Measurements from ENCODE around the gene ATG10.

The ATG10 gene

DNA sequence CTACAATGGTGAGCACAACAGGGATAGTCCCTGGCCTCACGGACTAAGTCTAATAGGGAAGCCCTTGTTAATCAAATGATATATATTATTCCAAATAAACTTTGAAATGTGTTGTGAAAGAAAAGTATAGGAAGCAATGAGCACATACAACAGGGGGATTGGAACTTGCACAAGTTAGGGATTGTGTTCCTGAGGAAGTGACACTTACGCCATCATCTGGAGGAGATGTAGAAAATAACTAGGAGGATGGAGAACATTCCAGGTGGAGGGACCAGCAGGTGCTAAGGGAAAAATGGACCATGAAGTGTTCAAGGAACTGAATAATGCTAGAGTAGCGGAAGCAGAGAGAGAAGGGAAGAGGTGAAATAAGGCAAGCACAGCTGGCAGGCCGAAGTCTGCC, 325.1 kb downstream of the ATG10 start:
- no peak for DNase-seq (ENCODE audit: low read depth)
- TF ChIP-seq, protein P1, sequence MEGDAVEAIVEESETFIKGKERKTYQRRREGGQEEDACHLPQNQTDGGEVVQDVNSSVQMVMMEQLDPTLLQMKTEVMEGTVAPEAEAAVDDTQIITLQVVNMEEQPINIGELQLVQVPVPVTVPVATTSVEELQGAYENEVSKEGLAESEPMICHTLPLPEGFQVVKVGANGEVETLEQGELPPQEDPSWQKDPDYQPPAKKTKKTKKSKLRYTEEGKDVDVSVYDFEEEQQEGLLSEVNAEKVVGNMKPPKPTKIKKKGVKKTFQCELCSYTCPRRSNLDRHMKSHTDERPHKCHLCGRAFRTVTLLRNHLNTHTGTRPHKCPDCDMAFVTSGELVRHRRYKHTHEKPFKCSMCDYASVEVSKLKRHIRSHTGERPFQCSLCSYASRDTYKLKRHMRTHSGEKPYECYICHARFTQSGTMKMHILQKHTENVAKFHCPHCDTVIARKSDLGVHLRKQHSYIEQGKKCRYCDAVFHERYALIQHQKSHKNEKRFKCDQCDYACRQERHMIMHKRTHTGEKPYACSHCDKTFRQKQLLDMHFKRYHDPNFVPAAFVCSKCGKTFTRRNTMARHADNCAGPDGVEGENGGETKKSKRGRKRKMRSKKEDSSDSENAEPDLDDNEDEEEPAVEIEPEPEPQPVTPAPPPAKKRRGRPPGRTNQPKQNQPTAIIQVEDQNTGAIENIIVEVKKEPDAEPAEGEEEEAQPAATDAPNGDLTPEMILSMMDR (IDR thresholded peaks at IDR 0.05; ENCODE audit: low read length, missing control alignments) = no peak
- H3K4me3 ChIP-seq (replicated peaks; ENCODE audit: low read depth, low read length) = no peak overlapping the region

DNA sequence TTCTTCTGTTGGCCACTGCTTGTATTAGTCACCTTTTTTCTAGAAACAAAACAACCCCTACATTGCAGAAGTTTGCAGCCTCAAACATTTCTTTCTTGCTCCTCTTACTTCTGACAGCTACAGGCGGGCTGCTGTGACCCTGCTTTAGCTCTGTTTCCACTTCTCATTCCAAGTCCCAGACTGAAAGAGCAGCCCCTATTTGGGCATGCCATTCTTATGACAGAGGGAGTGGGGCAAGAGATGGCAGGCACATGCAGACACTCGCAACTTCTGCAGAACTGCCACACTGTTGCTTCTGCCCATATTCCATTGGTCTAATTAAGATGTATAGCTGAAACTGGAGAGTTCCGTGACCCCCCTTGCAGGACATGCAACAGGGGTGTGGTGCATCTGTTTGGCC, 325.9 kb downstream of the ATG10 start:
- TF ChIP-seq, protein P1 (IDR thresholded peaks at IDR 0.05; ENCODE audit: low read length, missing control alignments) = no peak
- DNase-seq (ENCODE audit: low read depth) = no peak
- H3K4me3 ChIP-seq (replicated peaks; ENCODE audit: low read depth, low read length) = no peak overlapping the region

DNA sequence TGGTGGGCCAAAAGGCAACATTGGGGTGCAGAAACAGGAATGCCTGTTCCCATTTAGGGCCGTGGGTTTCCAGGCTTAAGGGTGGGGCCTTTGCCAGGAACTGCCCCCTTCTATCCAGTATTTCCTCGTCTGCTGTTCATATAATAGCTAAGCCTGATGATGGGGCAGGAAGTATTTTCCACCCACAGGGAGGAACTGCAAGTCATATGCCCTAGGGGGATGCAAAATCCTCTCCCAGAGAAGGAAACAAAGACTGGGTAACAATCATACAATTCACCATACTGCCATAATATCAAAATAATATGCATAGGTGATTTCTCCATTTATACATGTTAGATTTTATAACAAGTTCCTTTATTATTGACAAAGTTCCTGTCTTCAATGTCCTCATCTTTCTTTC, 326.8 kb downstream of the ATG10 start:
- DNase-seq (ENCODE audit: low read depth) = no peak
- no peak overlapping the region for H3K4me3 ChIP-seq (replicated peaks; ENCODE audit: low read depth, low read length)
- TF ChIP-seq, protein P1 (IDR thresholded peaks at IDR 0.05; ENCODE audit: low read length, missing control alignments) = no peak

DNA sequence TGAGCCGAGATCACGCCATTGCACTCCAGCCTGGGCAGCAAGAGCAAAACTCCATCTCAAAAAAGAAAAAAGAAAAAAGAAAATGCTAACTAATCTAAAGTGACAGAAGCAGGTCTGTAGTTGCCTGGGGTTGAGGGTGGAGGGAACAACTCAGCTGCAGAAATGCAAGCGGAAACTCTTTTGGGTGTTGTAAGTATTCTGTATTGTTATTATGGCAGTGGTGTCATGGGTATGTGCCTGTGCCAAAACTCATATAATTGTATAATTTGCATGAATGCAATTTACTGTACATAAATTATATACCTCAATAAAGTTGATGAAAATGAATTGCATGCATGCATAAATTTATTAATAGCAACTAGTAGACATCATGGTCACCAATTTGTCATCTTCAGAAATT, 329.4 kb downstream of the ATG10 start:
- no peak overlapping the region for H3K4me3 ChIP-seq (replicated peaks; ENCODE audit: low read depth, low read length)
- no peak for DNase-seq (ENCODE audit: low read depth)
- TF ChIP-seq, protein P1 (IDR thresholded peaks at IDR 0.05; ENCODE audit: low read length, missing control alignments) = no peak
